IMR-90 (cell line): ENCODE measurements around the gene NAA11. TPM values are rescaled to one million over a fixed set of nuclear protein-coding genes. Genes with fewer than 3 reads are reported as not detected.

Experiments
- ATAC-seq: fragments of 200-7000 bp; cut with Tn5 transposase; 2 replicates; pipeline ENCODE4 v1.9.1; 2020; ENCODE audit warnings: low read depth, mild to moderate bottlenecking, moderate library complexity
- BruUV-seq: library from RNA; stranded (reverse); fragments of 400-500 nt; replicated peaks from 2 replicates; lab custom pipeline; 2021; lab: Mats Ljungman, UMichigan
- CTCF ChIA-PET: fragments of 300-600 bp; formaldehyde crosslinking; extraction: SDS; loops from one replicate; lab custom pipeline; 2021; ENCODE audit warnings: antibody characterized with exemption; lab: Yijun Ruan, JAX
- POLR2A ChIA-PET: fragments of 300-600 bp; sonication (Branson Sonifier 250); formaldehyde crosslinking; loops from one replicate; lab custom pipeline; 2022; ENCODE audit warnings: antibody characterized with exemption; ENCODE audit not compliant: unreplicated experiment; lab: Charles Lee
- DNase-seq: peaks from one replicate; pipeline ENCODE4 v3.0.0; 2013
- H2AFZ ChIP-seq: replicated peaks from 2 replicates; pipeline ENCODE3; 2013; ENCODE audit warnings: low read length, mild to moderate bottlenecking; ENCODE audit not compliant: poor library complexity
- H2AK5ac ChIP-seq: 2 replicates; pipeline ENCODE4 v1.6.1; 2013; ENCODE audit warnings: low read depth, low read length, inconsistent platforms
- H2AK9ac ChIP-seq: replicated peaks from 2 replicates; pipeline ENCODE3; 2013; ENCODE audit warnings: mild to moderate bottlenecking, low read depth, low read length, moderate library complexity; ENCODE audit not compliant: poor library complexity
- H2BK120ac ChIP-seq: 2 replicates; pipeline ENCODE4 v1.6.1; 2013; ENCODE audit warnings: low read depth, low read length, inconsistent platforms
- H2BK15ac ChIP-seq: 3 replicates; pipeline ENCODE4 v1.6.1; 2013; ENCODE audit warnings: low read depth, low read length, inconsistent platforms
- H2BK20ac ChIP-seq: 2 replicates; pipeline ENCODE4 v1.6.1; 2013; ENCODE audit warnings: low read depth, mild to moderate bottlenecking, inconsistent platforms, low read length, moderate library complexity
- H2BK5ac ChIP-seq: 2 replicates; pipeline ENCODE4 v1.6.1; 2013; ENCODE audit warnings: mild to moderate bottlenecking, low read depth, low read length, inconsistent platforms; ENCODE audit not compliant: poor library complexity, severe bottlenecking
- H3K14ac ChIP-seq: replicated peaks from 2 replicates; pipeline ENCODE4 v1.6.1; 2013; ENCODE audit warnings: low read depth, low read length, inconsistent platforms
- H3K18ac ChIP-seq: 2 replicates; pipeline ENCODE4 v1.6.1; 2013; ENCODE audit warnings: low read depth, low read length, control low read depth
- H3K23ac ChIP-seq: 2 replicates; pipeline ENCODE4 v1.6.1; 2013; ENCODE audit warnings: low read depth, low read length, inconsistent platforms
- H3K27ac ChIP-seq: 2 replicates; pipeline ENCODE4 v1.5.1; 2013; ENCODE audit warnings: mild to moderate bottlenecking, control low read depth, low read length; ENCODE audit not compliant: insufficient read depth
- H3K27me3 ChIP-seq: 2 replicates; pipeline ENCODE4 v1.6.1; 2013; ENCODE audit warnings: low read length; ENCODE audit not compliant: control insufficient read depth, insufficient read depth
- H3K36me3 ChIP-seq: 2 replicates; pipeline ENCODE4 v1.6.1; 2013; ENCODE audit warnings: low read length, mixed read lengths; ENCODE audit not compliant: control insufficient read depth, insufficient read depth
- H3K4ac ChIP-seq: 2 replicates; pipeline ENCODE4 v1.6.1; 2013; ENCODE audit warnings: low read depth, low read length, inconsistent platforms
- H3K4me1 ChIP-seq: 2 replicates; pipeline ENCODE4 v1.6.1; 2013; ENCODE audit warnings: low read length, mixed read lengths; ENCODE audit not compliant: control insufficient read depth, insufficient read depth
- H3K4me2 ChIP-seq: 2 replicates; pipeline ENCODE4 v1.6.1; 2013; ENCODE audit warnings: low read depth, mild to moderate bottlenecking, control low read depth, low read length, moderate library complexity
- H3K4me3 ChIP-seq: 2 replicates; pipeline ENCODE4 v1.5.1; 2013; ENCODE audit warnings: low read depth, mild to moderate bottlenecking, control low read depth, low read length, moderate library complexity; ENCODE audit not compliant: insufficient read depth
- H3K56ac ChIP-seq: 2 replicates; pipeline ENCODE4 v1.6.1; 2013; ENCODE audit warnings: low read length, inconsistent platforms; ENCODE audit not compliant: insufficient read depth; ENCODE audit errors: extremely low read depth
- H3K79me1 ChIP-seq, 2 experiments: 2 replicates each; pipeline ENCODE4 v1.6.1; 2013; ENCODE audit warnings: low read length in 2 of 2, inconsistent platforms in 1 of 2, low read depth in 1 of 2
- H3K9ac ChIP-seq: 2 replicates; pipeline ENCODE4 v1.6.1; 2013; ENCODE audit warnings: low read depth, low read length, control low read depth
- H3K9me1 ChIP-seq: 2 replicates; pipeline ENCODE4 v1.6.1; 2013; ENCODE audit warnings: low read length, inconsistent platforms; ENCODE audit not compliant: insufficient read depth
- H3K9me3 ChIP-seq: 2 replicates; pipeline ENCODE4 v1.6.1; 2013; ENCODE audit warnings: low read length; ENCODE audit not compliant: control insufficient read depth, insufficient read depth
- H4K20me1 ChIP-seq: 2 replicates; pipeline ENCODE4 v1.6.1; 2013; ENCODE audit warnings: low read length, inconsistent platforms; ENCODE audit not compliant: insufficient read depth
- H4K5ac ChIP-seq: 2 replicates; pipeline ENCODE4 v1.6.1; 2013; ENCODE audit warnings: mild to moderate bottlenecking, low read depth, low read length, control low read depth
- H4K8ac ChIP-seq, 2 experiments: 2 replicates each; pipeline ENCODE4 v1.6.1; 2013; ENCODE audit warnings: low read depth in 2 of 2, low read length in 2 of 2, control low read depth in 1 of 2, inconsistent platforms in 1 of 2
- H4K91ac ChIP-seq: 2 replicates; pipeline ENCODE4 v1.6.1; 2013; ENCODE audit warnings: low read depth, low read length, inconsistent platforms; ENCODE audit not compliant: insufficient read depth
- BHLHE40 ChIP-seq: fragments of 150-350 bp; IDR thresholded peaks from 2 replicates; pipeline ENCODE4 v1.6.1; 2016; ENCODE audit warnings: mild to moderate bottlenecking, low read depth, low read length
- CEBPB ChIP-seq: IDR thresholded peaks from 2 replicates; pipeline ENCODE4 v1.6.1; 2012; ENCODE audit warnings: low read depth, low read length, improper control_type of control experiment
- CHD1 ChIP-seq: IDR thresholded peaks from 2 replicates; pipeline ENCODE4 v1.6.1; 2012; ENCODE audit warnings: low read depth, low read length, improper control_type of control experiment
- CTCF ChIP-seq: conservative IDR thresholded peaks from 2 replicates; pipeline ENCODE4 v1.5.1; 2012; ENCODE audit warnings: mild to moderate bottlenecking, low read depth, low read length, improper control_type of control experiment
- ELK1 ChIP-seq: fragments of 150-350 bp; IDR thresholded peaks from 2 replicates; pipeline ENCODE4 v1.6.1; 2016; ENCODE audit warnings: low read depth, mild to moderate bottlenecking, low read length, moderate library complexity, borderline replicate concordance
- FOS ChIP-seq: fragments of 150-350 bp; IDR thresholded peaks from 2 replicates; pipeline ENCODE4 v1.6.1; 2016; ENCODE audit warnings: low read depth, low read length
- MAFK ChIP-seq: IDR thresholded peaks from 2 replicates; pipeline ENCODE4 v1.6.1; 2012; ENCODE audit warnings: low read depth, low read length, improper control_type of control experiment
- MAZ ChIP-seq: IDR thresholded peaks from 2 replicates; pipeline ENCODE4 v1.6.1; 2012; ENCODE audit warnings: low read depth, mild to moderate bottlenecking, low read length, improper control_type of control experiment, moderate library complexity, borderline replicate concordance
- MXI1 ChIP-seq: IDR thresholded peaks from 2 replicates; pipeline ENCODE4 v1.6.1; 2012; ENCODE audit warnings: low read depth, mild to moderate bottlenecking, low read length, moderate library complexity, borderline replicate concordance
- NFE2L2 ChIP-seq: fragments of 150-350 bp; IDR thresholded peaks from 2 replicates; pipeline ENCODE4 v1.6.1; 2016; ENCODE audit warnings: low read depth, mild to moderate bottlenecking, low read length
- POLR2A ChIP-seq: IDR thresholded peaks from 2 replicates; pipeline ENCODE4 v1.6.1; 2012; ENCODE audit warnings: mild to moderate bottlenecking, low read depth, low read length
- RAD21 ChIP-seq: IDR thresholded peaks from 2 replicates; pipeline ENCODE4 v1.6.1; 2012; ENCODE audit warnings: low read length, improper control_type of control experiment
- RCOR1 ChIP-seq: IDR thresholded peaks from 2 replicates; pipeline ENCODE4 v1.6.1; 2012; ENCODE audit warnings: mild to moderate bottlenecking, low read length, improper control_type of control experiment; ENCODE audit not compliant: insufficient replicate concordance
- RFX5 ChIP-seq: IDR thresholded peaks from 2 replicates; pipeline ENCODE4 v1.8.0; 2012; ENCODE audit warnings: low read depth, mild to moderate bottlenecking, low read length, moderate library complexity
- SMC3 ChIP-seq: fragments of 150-350 bp; IDR thresholded peaks from 2 replicates; pipeline ENCODE4 v1.6.1; 2016; ENCODE audit warnings: low read depth, mild to moderate bottlenecking, antibody characterized with exemption, low read length, moderate library complexity
- USF2 ChIP-seq: fragments of 150-350 bp; IDR thresholded peaks from 2 replicates; pipeline ENCODE4 v1.6.1; 2017; ENCODE audit warnings: mild to moderate bottlenecking, antibody characterized with exemption, low read length, low read depth
- WGBS, 2 experiments: methylation state at CpG; one replicate each; pipeline versions ENCODE4 v1.1.5 to v1.1.7; 2013; ENCODE audit warnings: missing lambda C conversion rate in 2 of 2; ENCODE audit not compliant: insufficient read length in 1 of 2; ENCODE audit errors: extremely low coverage in 2 of 2; 5-methylcytosine and 5-hydroxymethylcytosine counted together
- dilution Hi-C: fragments of 300-500 bp; cut with HindIII; formaldehyde crosslinking; loops from one replicate; pipeline ENCODE4 v1.14.3; 2018; ENCODE audit warnings: low sequenced_read_pairs; ENCODE audit not compliant: unreplicated experiment
- in situ Hi-C: fragments of 300-500 bp; cut with MboI; formaldehyde crosslinking; loops from 3 replicates; pipeline ENCODE4 v1.14.3; 2019; ENCODE audit warnings: low sequenced_read_pairs, inconsistent platforms, mixed read lengths
- intact Hi-C: fragments of 100-400 bp; cut with micrococcal nuclease; formaldehyde crosslinking; loops from 2 replicates; pipeline ENCODE4 v1.10.0; 2022
- polyA plus RNA-seq, 3 experiments: library from polyadenylated mRNA; depleted of rRNA; stranded (reverse); fragments of >200 nt; gene quantifications; 2 replicates each; pipeline ENCODE4 v1.2.3, GENCODE V29; 2012; ENCODE audit warnings: low replicate concordance in 1 of 3
- total RNA-seq: library from RNA; depleted of rRNA; stranded (reverse); fragments of >200 nt; gene quantifications from 2 replicates; pipeline ENCODE4 v1.2.3, GENCODE V29; 2012

NAA11 gene
- total and polyA plus RNA-seq, 2 of the 4 experiments (the other 2 are of a cell fraction), result not detected

- ATAC-seq (no peak), DNase-seq (no peak)
- H3K79me1 ChIP-seq, result no peaks in the 10 kb centered on the region
- no peak overlapping the region for H3K56ac ChIP-seq
- H3K9me1 ChIP-seq, result no peaks in the 10 kb centered on the region
- no peak overlapping the region for H2AK9ac ChIP-seq
- no peaks in the 10 kb centered on the region for H3K9me3 ChIP-seq
- BruUV-seq, result no TSS peak
- H3K4me3 ChIP-seq, result no peak overlapping the region
- CTCF ChIA-PET, result no interaction called here
- no peaks in the 10 kb centered on the region for H4K20me1 ChIP-seq
- POLR2A ChIA-PET, result no interaction called here
- H3K18ac ChIP-seq, result no peak overlapping the region
- no peak overlapping the region for H3K14ac ChIP-seq
- dilution Hi-C loops (no loop called here), in situ Hi-C loops (no loop called here), intact Hi-C loops (no loop called here)
- no peak overlapping the region for H3K4ac ChIP-seq
- H4K91ac ChIP-seq, result no peak overlapping the region
- no peaks in the 10 kb centered on the region for H3K4me1 ChIP-seq
- no peaks in the 10 kb centered on the region for H3K36me3 ChIP-seq
- H2AFZ ChIP-seq, result no peak overlapping the region
- no CpG with 5 or more reads among the region's 2 CpGs for WGBS, 2 experiments
- no peak overlapping the region for H3K23ac ChIP-seq
- H3K9ac ChIP-seq, result no peak overlapping the region
- H2BK5ac ChIP-seq, result no peak overlapping the region
- H3K4me2 ChIP-seq, result no peak overlapping the region
- H2BK20ac ChIP-seq, result no peak overlapping the region
- H4K5ac ChIP-seq, result no peak overlapping the region
- no peak overlapping the region for H2BK15ac ChIP-seq
- H3K27me3 ChIP-seq, result no peaks in the 10 kb centered on the region
- H2AK5ac ChIP-seq, result no peak overlapping the region
- H3K27ac ChIP-seq, result no peak overlapping the region
- TF ChIP-seq BHLHE40 (no peak), POLR2A (no peak), RCOR1 (no peak), MXI1 (no peak), FOS (no peak), USF2 (no peak), ELK1 (no peak), RFX5 (no peak), SMC3 (no peak), MAZ (no peak), CEBPB (no peak), CHD1 (no peak), CTCF (no peak), MAFK (no peak), RAD21 (no peak), NFE2L2 (no peak)
- no peak overlapping the region for H2BK120ac ChIP-seq
- H4K8ac ChIP-seq, result no peak overlapping the region
Measured at GRCh38 chr4:79370026-79370425, 44.2 kb upstream of the NAA11 start.
